Fibroblast of mammary gland (primary cell): ENCODE measurements around the gene AHCTF1.

Experiments used
- DNase-seq: peaks from one replicate; pipeline ENCODE4 v3.0.0-alpha.2; 2010; ENCODE audit warnings: low read depth
- H3K4me3 ChIP-seq: 2 replicates; pipeline ENCODE4 v1.5.1; 2011; ENCODE audit warnings: low read depth, mild to moderate bottlenecking, low read length, moderate library complexity; ENCODE audit not compliant: control insufficient read depth
- CTCF ChIP-seq: conservative IDR thresholded peaks from 2 replicates; pipeline ENCODE4 v1.5.1; 2011; ENCODE audit warnings: low read depth, low read length, inconsistent platforms; ENCODE audit not compliant: control insufficient read depth, insufficient read depth

Gene AHCTF1

GRCh38 chr1:246795906-246796694, 135.6 kb downstream of the AHCTF1 start:
- DNase-seq = no peak
- no peak for TF ChIP-seq CTCF
- H3K4me3 ChIP-seq = no peak overlapping the region

- no peak for TF ChIP-seq CTCF
- peak; percentile 60 for DNase-seq
- no peak overlapping the region for H3K4me3 ChIP-seq
Observed at GRCh38 chr1:246794828-246795671, 136.7 kb downstream of the AHCTF1 start.

GRCh38 chr1:246794048-246794827, 137.5 kb downstream of the AHCTF1 start:
- TF ChIP-seq CTCF = no peak
- DNase-seq = no peak
- no peak overlapping the region for H3K4me3 ChIP-seq

- no peak for TF ChIP-seq CTCF
- H3K4me3 ChIP-seq = no peak overlapping the region
- no peak for DNase-seq
Observed at GRCh38 chr1:246793356-246793896, 138.3 kb downstream of the AHCTF1 start.

- no peak for TF ChIP-seq CTCF
- H3K4me3 ChIP-seq = no peak overlapping the region
- no peak for DNase-seq
Observed at GRCh38 chr1:246792603-246793002, 139.1 kb downstream of the AHCTF1 start.

- DNase-seq = no peak
- no peak overlapping the region for H3K4me3 ChIP-seq
- no peak for TF ChIP-seq CTCF
Observed at GRCh38 chr1:246791303-246791918, 140.3 kb downstream of the AHCTF1 start.
